Endothelial cell of umbilical vein (primary cell): Measurements from ENCODE around the gene TRPC1. TPM values are rescaled to one million over a fixed set of nuclear protein-coding genes. Genes with fewer than 3 reads are reported as not detected.

Experiments used
- BruUV-seq: library from RNA; stranded (reverse); fragments of 400-500 nt; replicated peaks from 2 replicates; lab custom pipeline; 2021; lab: Mats Ljungman, UMichigan
- CTCF ChIA-PET: fragments of 300-600, 350-600 bp; sonication (Branson Sonifier 250); formaldehyde crosslinking; loops from one replicate; lab custom pipeline; 2021; ENCODE audit warnings: antibody characterized with exemption, inconsistent platforms; lab: Charles Lee
- POLR2A ChIA-PET: fragments of 300-600, 350-600 bp; sonication (Branson Sonifier 250); formaldehyde crosslinking; loops from one replicate; lab custom pipeline; 2021; ENCODE audit warnings: antibody characterized with exemption, inconsistent platforms; lab: Charles Lee
- DNase-seq: peaks from one replicate; pipeline ENCODE4 v3.0.0-alpha.2; 2011; ENCODE audit warnings: low read depth, low spot score
- FAIRE-seq: peaks from 2 replicates; lab custom pipeline; 2011; peaks lifted over from hg19 to GRCh38; lab: Jason Lieb, UNC
- H2AFZ ChIP-seq: 2 replicates; pipeline ENCODE4 v1.6.0; 2012; ENCODE audit warnings: low read depth, low read length, control low read depth, inconsistent platforms
- H3K27ac ChIP-seq: 2 replicates; pipeline ENCODE4 v1.5.1; 2011; ENCODE audit warnings: low read depth, mild to moderate bottlenecking, control low read depth, low read length, moderate library complexity; ENCODE audit not compliant: insufficient read depth
- H3K27me3 ChIP-seq, 2 experiments: 2 replicates each; pipeline versions ENCODE4 v1.6.0 to v1.6.1; 2011; ENCODE audit warnings: low read length in 2 of 2, mixed read lengths in 1 of 2; ENCODE audit not compliant: control insufficient read depth in 2 of 2, insufficient read depth in 2 of 2
- H3K36me3 ChIP-seq, 2 experiments: 2 replicates in 1 of 2; 3 replicates in 1 of 2; pipeline ENCODE4 v1.5.1; 2011; ENCODE audit warnings: low read length in 2 of 2, mild to moderate bottlenecking in 1 of 2, moderate library complexity in 1 of 2; ENCODE audit not compliant: control insufficient read depth in 2 of 2, insufficient read depth in 2 of 2; ENCODE audit errors: extremely low read depth in 1 of 2
- H3K4me1 ChIP-seq: 3 replicates; pipeline ENCODE4 v1.5.1; 2011; ENCODE audit warnings: mild to moderate bottlenecking, low read length; ENCODE audit not compliant: control insufficient read depth, insufficient read depth; ENCODE audit errors: extremely low read depth
- H3K4me2 ChIP-seq: 2 replicates; pipeline ENCODE4 v1.6.1; 2011; ENCODE audit warnings: low read length, control low read depth, mixed read lengths; ENCODE audit not compliant: insufficient read depth
- H3K4me3 ChIP-seq, 3 experiments: fragments of 200-600 bp in 1 of 3; sonication (generic), shearing (Covaris generic) in 1 of 3; replicated peaks in 1 of 3; 2 replicates each; pipeline ENCODE4 v1.5.1; 2011 to 2016; ENCODE audit warnings: control low read depth in 3 of 3, low read length in 3 of 3, mild to moderate bottlenecking in 2 of 3, inconsistent platforms in 1 of 3, low read depth in 1 of 3, moderate library complexity in 1 of 3; ENCODE audit not compliant: insufficient read depth in 1 of 3
- H3K79me2 ChIP-seq: 2 replicates; pipeline ENCODE4 v1.6.0; 2012; ENCODE audit warnings: low read length, inconsistent platforms; ENCODE audit not compliant: control insufficient read depth, insufficient read depth
- H3K9ac ChIP-seq: replicated peaks from 2 replicates; pipeline ENCODE3; 2011; ENCODE audit warnings: low read length, control low read depth; ENCODE audit not compliant: insufficient read depth; ENCODE audit errors: extremely low read depth
- H3K9me1 ChIP-seq: replicated peaks from 3 replicates; pipeline ENCODE4 v1.6.0; 2011; ENCODE audit warnings: mild to moderate bottlenecking, low read length; ENCODE audit not compliant: control insufficient read depth, insufficient read depth; ENCODE audit errors: extremely low read depth
- H3K9me3 ChIP-seq: replicated peaks from 2 replicates; pipeline ENCODE4 v1.5.1; 2012; ENCODE audit warnings: low read length, inconsistent platforms; ENCODE audit not compliant: control insufficient read depth, insufficient read depth
- H4K20me1 ChIP-seq: replicated peaks from 2 replicates; pipeline ENCODE3; 2011; ENCODE audit warnings: mild to moderate bottlenecking, low read length; ENCODE audit not compliant: control insufficient read depth, insufficient read depth; ENCODE audit errors: extremely low read depth
- EZH2 ChIP-seq: IDR thresholded peaks from 2 replicates; pipeline ENCODE4 v1.6.1; 2012; ENCODE audit warnings: borderline replicate concordance, low read depth, mild to moderate bottlenecking, moderate library complexity, low read length, inconsistent platforms; ENCODE audit not compliant: severe bottlenecking
- FOS ChIP-seq: IDR thresholded peaks from 2 replicates; pipeline ENCODE4 v1.6.1; 2011; ENCODE audit warnings: mild to moderate bottlenecking, low read length, moderate library complexity, borderline replicate concordance; ENCODE audit not compliant: insufficient read depth
- GATA2 ChIP-seq: IDR thresholded peaks from 2 replicates; pipeline ENCODE4 v1.7.0; 2011; ENCODE audit warnings: low read depth, mild to moderate bottlenecking, moderate library complexity, mixed read lengths, low read length; ENCODE audit not compliant: insufficient read length, insufficient read depth
- JUN ChIP-seq: IDR thresholded peaks from 2 replicates; pipeline ENCODE4 v1.6.1; 2011; ENCODE audit warnings: borderline replicate concordance, low read depth; ENCODE audit not compliant: insufficient read length, insufficient read depth
- MYC ChIP-seq: IDR thresholded peaks from one replicate; pipeline ENCODE4 v1.6.1; 2011; ENCODE audit warnings: mild to moderate bottlenecking, low read depth, low read length
- POLR2A ChIP-seq: IDR thresholded peaks from 2 replicates; pipeline ENCODE4 v1.6.1; 2012; ENCODE audit warnings: low read depth, mild to moderate bottlenecking, control low read depth, low read length
- POLR2AphosphoS5 ChIP-seq: IDR thresholded peaks from 2 replicates; pipeline ENCODE4 v1.6.1; 2012; ENCODE audit warnings: low read depth, mild to moderate bottlenecking, control low read depth, low read length, moderate library complexity; ENCODE audit not compliant: insufficient read depth
- dilution Hi-C: fragments of 300-500 bp; cut with MboI; formaldehyde crosslinking; loops from one replicate; pipeline ENCODE4 v1.15.0; 2019; ENCODE audit warnings: low sequenced_read_pairs; ENCODE audit not compliant: extremely low pct_ligation_motif_present
- intact Hi-C: fragments of 100-400 bp; cut with micrococcal nuclease; formaldehyde crosslinking; loops from one replicate; pipeline ENCODE4 v1.10.0; 2022
- polyA plus RNA-seq, 4 experiments: library from polyadenylated mRNA; depleted of rRNA in 3 of 4; stranded (reverse) in 3 of 4; unstranded in 1 of 4; fragments of >200 nt; gene quantifications; 2 replicates each; pipeline versions ENCODE4 v1.2.1 to v1.2.3, GENCODE V29; 2011 to 2012; ENCODE audit warnings: missing spikeins in 1 of 4
- total RNA-seq: library from RNA; stranded (reverse); gene quantifications from 2 replicates; pipeline ENCODE4 v1.2.3, GENCODE V29; 2021
- TF ChIP-seq, protein P1 (sequence below), 2 donors: IDR thresholded peaks; 1 replicate in 1 of 2; 2 replicates in 1 of 2; pipeline ENCODE4 v1.5.1; 2011; ENCODE audit warnings: low read length in 2 of 2, mild to moderate bottlenecking in 2 of 2, moderate library complexity in 2 of 2, control low read depth in 1 of 2, inconsistent platforms in 1 of 2, low read depth in 1 of 2; ENCODE audit not compliant: insufficient read depth in 1 of 2; ENCODE audit errors: extremely low read depth in 1 of 2
- TF ChIP-seq, protein P2 (sequence below): IDR thresholded peaks from 2 replicates; pipeline ENCODE4 v1.6.1; 2011; ENCODE audit not compliant: insufficient read depth, insufficient read length

The TRPC1 gene
- total and polyA plus RNA-seq, 2 donors (not counting 3 experiments of a cell fraction or from before 2014, with no cell fraction given), result 3.5 to 5.9 TPM

DNA sequence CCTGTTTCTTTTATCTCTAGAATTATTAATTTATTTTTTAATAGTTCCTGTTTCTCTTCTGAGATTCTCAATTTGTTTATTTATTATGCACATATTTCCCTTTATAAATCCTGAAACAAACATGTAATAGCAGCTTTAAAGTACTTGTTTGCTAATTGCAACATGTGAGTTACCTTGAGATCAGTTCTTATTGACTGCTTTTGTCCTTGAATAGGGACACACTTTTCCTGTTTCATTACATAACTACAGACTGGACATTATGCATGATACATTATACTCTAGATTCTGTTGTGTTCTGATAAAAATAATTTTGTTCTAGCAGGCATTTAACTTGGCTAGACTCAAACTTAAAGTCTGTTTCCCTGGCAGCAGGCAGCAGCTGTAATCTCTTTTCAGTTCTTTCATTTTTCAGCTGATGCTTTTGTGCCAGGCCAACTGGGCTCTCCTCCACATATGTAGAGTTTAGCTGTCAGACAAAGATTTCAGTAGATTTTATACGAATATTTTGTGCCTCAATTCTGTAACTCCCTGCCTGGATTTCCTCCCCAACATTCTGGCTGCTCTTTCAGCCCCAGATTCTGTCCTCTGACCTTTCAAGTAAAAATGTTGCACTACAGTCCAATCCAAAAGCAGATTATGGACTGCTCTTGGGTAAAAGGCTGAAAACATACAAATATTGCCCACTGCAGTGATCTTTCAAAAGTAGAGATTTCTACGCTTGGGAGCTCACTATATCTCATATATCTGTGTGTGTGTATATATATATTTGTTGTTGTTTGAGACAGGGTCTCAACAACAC lies 123.1 kb downstream of the TRPC1 start:
- no peaks in the 10 kb centered on the region for H3K9me3 ChIP-seq
- H3K9ac ChIP-seq, result no peak overlapping the region
- dilution Hi-C loops (no loop called here), intact Hi-C loops (no loop called here)
- no peaks in the 10 kb centered on the region for H3K9me1 ChIP-seq
- no peak overlapping the region for H3K4me3 ChIP-seq
- no peak for FAIRE-seq
- no peaks in the 10 kb centered on the region for H3K79me2 ChIP-seq
- peaks cover 5 to 7% of the 10 kb centered on the region in 2 experiments for H3K27me3 ChIP-seq
- no TSS peak for BruUV-seq
- H2AFZ ChIP-seq, result no peak overlapping the region
- no peaks in the 10 kb centered on the region for H4K20me1 ChIP-seq
- no peaks in the 10 kb centered on the region for H3K4me1 ChIP-seq
- no peak for DNase-seq
- no peak for TF ChIP-seq POLR2AphosphoS5
- TF ChIP-seq, protein P1, sequence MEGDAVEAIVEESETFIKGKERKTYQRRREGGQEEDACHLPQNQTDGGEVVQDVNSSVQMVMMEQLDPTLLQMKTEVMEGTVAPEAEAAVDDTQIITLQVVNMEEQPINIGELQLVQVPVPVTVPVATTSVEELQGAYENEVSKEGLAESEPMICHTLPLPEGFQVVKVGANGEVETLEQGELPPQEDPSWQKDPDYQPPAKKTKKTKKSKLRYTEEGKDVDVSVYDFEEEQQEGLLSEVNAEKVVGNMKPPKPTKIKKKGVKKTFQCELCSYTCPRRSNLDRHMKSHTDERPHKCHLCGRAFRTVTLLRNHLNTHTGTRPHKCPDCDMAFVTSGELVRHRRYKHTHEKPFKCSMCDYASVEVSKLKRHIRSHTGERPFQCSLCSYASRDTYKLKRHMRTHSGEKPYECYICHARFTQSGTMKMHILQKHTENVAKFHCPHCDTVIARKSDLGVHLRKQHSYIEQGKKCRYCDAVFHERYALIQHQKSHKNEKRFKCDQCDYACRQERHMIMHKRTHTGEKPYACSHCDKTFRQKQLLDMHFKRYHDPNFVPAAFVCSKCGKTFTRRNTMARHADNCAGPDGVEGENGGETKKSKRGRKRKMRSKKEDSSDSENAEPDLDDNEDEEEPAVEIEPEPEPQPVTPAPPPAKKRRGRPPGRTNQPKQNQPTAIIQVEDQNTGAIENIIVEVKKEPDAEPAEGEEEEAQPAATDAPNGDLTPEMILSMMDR (IDR thresholded peaks at IDR 0.05; ENCODE audit: extremely low read depth in 1 of 2, insufficient read depth in 1 of 2, low read depth in 1 of 2, low read length in 2 of 2), result no peak
- no peak for TF ChIP-seq MYC
- no peak for TF ChIP-seq FOS
- TF ChIP-seq GATA2, result no peak
- TF ChIP-seq, protein P2, sequence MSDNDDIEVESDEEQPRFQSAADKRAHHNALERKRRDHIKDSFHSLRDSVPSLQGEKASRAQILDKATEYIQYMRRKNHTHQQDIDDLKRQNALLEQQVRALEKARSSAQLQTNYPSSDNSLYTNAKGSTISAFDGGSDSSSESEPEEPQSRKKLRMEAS, result no peak
- TF ChIP-seq EZH2, result no peak
- TF ChIP-seq JUN, result no peak
- TF ChIP-seq POLR2A, result no peak
- POLR2A ChIA-PET, result no interaction called here
- H3K27ac ChIP-seq, result no peak overlapping the region
- CTCF ChIA-PET, result interaction anchor here (0.6 to 1.5 kb wide), 4 partner anchors 8 to 148 kb away, joined by 3 to 7 read pairs (median 4); no protein-coding TSS in a partner anchor
- no peaks in the 10 kb centered on the region for H3K36me3 ChIP-seq
- H3K4me2 ChIP-seq, result no peak overlapping the region
